ENCODE data around the gene SLC22A15.

SLC22A15 gene

DNA sequence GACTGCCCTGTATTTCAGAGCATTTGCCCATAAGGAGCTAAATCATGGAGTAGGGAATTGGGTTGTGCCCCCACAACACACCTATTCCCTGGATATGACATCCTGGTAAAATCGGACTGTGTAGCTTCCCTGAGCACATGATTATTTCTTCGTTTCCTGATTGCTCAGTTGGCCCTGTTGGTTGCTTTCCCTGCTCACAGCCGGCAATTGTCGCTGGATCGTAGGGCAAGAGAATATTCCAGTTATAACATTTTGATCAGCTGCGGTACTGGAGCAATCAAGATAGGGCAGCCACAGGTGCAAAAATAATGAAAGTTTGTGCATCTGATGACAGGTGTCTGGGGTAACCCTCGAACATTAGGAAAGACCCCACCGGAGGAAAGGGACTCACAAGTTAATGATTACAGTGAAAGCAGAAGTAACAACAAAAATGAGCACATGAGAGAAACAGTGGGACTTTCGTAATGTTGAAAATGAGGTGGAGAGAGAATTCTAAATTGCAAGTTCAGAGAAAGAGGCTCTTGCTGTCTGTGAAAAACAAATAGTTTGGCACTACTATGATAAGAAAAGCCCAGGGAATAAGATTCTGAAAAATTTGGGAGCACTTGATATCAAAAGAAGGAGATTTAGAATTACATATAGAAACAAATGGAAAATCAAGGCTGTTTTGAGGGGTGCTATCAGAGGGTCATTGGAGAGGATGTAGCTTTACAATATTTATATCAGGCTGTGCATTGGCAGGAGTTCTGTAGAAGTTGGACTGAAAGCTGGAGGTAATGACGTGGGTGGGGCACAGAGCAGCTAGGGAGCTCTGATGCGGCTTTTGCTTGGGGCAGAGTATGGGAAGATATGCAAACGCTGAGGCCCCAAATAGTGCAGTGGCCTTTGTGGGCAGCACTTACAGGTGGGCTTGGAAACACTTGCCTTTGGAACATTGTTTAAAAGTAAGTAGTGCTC is 134.5 kb downstream of the SLC22A15 start, which contains the start of gene MAB21L3:
TSS of gene MAB21L3 (plus strand) at position 833 of the 957 bp plus-strand sequence. CDS start 1,217 bp downstream, outside the sequence.
- no peak for DNase-seq

DNA sequence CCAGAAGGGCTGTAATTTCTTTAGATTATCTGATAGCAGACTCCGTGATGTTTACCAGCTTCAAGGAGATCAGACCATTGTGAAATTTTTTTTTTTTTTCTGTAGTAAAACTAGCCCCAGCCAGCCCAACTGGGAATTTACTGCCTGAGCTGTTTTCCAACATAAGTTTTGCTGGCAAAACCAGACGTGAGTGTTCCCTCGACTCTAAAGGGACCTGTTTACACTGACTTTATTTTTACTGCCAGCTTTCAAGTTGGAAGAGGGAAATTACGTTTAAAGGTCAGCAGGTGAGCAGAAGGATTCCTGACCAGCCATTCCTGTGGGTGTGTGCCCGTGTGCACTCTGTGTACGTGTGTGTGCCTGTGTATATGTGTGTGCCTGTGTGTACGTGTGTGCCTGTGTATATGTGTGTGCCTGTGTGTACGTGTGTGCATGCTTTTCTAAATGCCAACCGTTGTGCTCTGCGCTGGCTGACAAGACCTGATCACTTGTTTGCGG is 135.3 kb downstream of the SLC22A15 start:
- DNase-seq, result no peak

DNA sequence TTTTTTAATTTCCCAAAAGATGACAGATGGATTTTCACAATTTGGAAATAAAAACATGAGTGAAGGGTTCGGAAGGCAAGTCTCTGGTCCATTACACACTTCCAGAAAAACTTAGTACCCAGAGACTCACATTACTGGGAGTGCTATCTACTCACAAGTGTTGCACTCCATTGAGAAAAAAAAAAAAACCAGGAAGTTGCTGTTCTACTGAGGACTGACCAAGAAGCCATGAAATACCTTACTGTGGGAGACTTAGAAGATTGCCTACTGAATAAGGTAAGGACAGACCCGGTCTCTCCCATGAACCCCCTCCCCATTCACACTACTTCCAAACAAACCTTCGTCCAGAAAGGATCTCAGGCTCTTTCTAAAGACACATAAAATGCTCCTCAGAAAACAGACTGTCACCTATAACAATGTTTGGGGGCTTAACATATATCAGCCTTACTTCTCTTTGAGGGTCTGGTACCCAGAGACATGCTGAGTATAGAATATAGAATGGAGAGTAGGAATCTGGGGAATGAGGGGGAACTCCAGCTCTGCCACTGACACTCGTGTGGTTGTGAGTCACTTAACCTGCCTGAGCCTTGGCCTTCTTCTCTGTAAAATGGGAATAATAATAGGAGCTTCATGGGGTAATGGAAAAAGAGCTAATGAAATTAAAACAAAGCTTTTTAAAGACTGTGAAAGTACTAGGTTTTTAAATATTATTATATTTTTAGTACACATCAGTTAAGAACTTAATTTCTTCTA is 136.3 kb downstream of the SLC22A15 start:
- DNase-seq, result no peak

DNA sequence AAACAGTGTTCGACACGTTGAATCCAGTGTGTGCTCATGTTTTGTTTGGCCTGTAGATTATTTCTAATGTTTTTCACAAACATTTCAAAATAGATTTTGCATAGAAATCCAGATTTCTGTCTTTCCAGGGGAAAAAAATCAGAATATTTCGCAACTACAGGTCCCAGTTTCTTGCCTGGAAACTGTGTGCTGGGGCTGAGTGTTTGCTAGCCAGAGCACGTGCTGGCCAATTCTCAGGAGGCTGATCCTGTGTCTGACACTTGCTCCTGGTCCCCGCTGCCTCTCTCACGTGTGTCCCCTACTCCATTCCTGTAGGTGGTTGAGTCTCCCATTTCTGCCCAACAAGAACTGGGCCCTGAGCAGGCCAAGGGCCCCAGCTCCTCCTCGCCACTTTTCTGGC is 137.3 kb downstream of the SLC22A15 start:
- DNase-seq, result no peak

DNA sequence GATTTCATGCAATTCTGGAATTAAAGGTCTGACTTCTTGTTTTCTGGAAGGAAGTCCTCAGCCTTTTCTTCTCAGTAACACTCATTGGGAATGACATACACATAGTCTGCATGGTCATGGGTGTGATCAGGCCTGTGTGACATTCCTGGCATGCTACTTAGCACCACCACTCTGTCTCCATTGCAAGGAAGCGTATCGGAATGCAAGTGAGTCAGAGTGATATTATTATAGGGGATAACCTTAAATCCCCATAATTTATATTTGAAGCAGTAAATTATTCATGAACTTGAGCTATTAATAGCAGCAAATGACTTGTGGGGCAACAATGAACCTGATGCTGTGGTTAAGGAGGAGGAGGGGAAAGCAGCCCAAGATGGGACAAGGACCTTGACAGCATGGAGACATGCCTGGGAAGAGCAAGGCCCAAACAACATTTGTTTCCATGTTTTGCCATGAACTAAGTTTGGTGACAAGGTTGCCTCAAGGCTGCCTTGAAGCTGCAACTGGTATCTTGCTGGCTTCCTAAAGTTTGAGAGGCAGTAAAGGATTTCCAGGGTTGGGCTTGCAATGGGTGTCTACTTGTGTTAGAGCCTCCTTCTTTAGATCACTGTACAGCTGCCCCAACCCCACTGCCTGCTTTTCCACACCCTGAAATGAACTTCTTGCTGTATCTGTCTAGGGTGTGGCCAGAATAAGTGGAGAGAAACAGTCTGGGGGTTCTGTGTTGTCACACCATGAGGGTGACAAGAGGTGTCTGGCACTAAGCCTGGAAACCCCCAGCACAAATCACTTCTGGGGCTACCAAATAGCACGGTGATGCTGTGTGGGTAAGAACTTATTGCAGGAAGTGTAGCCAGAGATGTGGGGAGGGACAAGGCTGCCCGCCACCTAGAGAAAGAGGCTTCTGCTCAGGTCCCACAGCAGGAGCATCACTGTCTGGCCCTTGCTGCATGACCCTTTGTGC is 139.4 kb downstream of the SLC22A15 start:
- no peak for DNase-seq

DNA sequence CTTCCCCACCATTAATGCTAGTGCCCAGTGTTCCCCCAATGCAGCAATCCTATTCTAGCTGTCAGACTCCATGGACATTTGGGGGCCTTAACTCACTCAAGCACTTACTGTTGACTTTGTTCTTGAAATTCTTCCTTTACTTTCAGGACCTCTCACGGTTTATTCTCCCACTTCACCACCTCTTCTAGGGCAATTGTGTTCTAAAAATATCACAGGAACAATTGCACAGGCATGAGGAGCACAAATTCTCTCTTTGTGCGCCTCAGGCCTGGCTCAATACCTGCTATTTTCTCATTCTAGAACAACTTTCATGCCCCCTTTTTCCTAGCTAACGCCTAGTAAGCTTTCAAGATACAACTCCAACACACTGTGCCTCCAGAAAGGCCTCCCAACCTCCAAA is 142.2 kb downstream of the SLC22A15 start:
- no peak for DNase-seq

Measured in stimulated activated CD4-positive, alpha-beta T cell treated with anti-CD3 and anti-CD28 coated beads, Interleukin-2, amount 100 ng/mL, for 48 hours (primary cell).